KOPT-K1 (cell line): ENCODE measurements around the gene PRKCB.

Source experiments
- H3K27ac ChIP-seq: fragments of 200-600 bp; sonication (generic); 2 replicates; pipeline ENCODE4 v1.5.1; 2016; ENCODE audit warnings: antibody characterized with exemption, mild to moderate bottlenecking, low read depth, low read length; ENCODE audit not compliant: poor library complexity, severe bottlenecking
- H3K36me3 ChIP-seq: fragments of 200-600 bp; sonication (generic); 2 replicates; pipeline ENCODE4 v1.5.1; 2017; ENCODE audit warnings: antibody characterized with exemption, mild to moderate bottlenecking, low read length, moderate library complexity; ENCODE audit not compliant: insufficient read depth
- H3K9me3 ChIP-seq: fragments of 200-600 bp; sonication (generic); 2 replicates; pipeline ENCODE4 v1.5.1; 2017; ENCODE audit warnings: antibody characterized with exemption, low read length, mild to moderate bottlenecking; ENCODE audit not compliant: insufficient read depth, poor library complexity, severe bottlenecking

PRKCB gene

DNA sequence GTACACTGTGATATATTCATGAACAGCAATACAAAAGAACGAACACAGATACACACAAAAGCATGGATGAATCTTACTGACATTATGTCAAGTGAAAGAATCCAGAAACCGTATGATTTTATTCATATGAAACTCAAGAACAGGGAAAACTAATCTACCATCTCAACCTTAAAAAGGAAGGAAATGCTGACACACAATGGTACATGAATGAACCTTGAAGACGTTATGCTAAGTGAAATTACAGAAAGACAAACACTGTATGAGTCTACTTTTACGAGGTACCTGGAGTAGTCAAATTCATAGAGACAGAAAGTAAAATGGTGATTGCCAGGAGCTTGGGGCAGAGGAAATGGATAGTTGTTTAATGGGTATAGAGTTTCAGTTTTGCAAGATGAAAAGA is 8.7 kb upstream of the PRKCB start:
- Histone ChIP-seq H3K9me3 (peaks cover 22% of the 10 kb centered on the region), H3K27ac (peak overlapping the region; percentile 53), H3K36me3 (no peaks in the 10 kb centered on the region)

DNA sequence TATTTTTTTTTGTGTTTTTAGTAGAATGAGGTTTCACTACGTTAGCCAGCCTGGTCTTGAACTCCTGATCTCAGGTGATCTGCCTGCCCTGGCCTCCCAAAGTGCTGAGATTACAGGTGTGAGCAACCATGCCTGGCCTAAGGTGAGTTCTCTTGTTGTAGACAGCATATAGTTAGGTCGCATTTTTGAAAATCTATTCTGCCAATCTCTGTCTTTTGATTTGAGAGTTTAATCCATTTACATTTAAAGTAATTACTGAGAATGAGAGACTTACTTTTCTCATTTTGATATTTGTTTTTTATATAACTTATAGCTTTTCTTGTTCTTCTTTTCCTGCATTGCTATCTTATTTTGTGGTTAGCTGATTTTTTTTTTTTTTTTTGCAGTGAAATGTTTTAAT is 6.3 kb upstream of the PRKCB start:
- Histone ChIP-seq H3K27ac (no peak overlapping the region), H3K36me3 (no peaks in the 10 kb centered on the region), H3K9me3 (peaks cover 22% of the 10 kb centered on the region)

DNA sequence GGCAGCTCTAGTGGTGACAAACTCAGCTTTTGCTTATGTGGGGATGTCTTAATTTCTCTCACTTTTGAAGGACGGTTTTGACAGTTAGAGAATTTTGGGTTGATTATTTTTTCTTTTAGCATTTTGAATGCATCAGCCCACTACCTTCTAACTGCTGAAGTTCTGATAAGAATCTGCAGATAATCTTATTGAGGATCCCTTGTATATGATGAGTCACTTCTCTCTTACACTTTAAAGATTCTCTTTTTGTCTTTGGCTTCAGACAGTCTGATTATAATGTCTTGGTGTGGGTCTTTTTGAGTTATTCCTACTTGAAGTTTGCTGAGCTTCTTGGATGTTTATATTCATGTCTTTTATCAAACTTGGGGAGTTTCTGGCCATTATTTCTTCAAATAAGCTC is 5.5 kb upstream of the PRKCB start:
- Histone ChIP-seq H3K36me3 (no peaks in the 10 kb centered on the region), H3K27ac (no peak overlapping the region), H3K9me3 (peaks cover 22% of the 10 kb centered on the region)

DNA sequence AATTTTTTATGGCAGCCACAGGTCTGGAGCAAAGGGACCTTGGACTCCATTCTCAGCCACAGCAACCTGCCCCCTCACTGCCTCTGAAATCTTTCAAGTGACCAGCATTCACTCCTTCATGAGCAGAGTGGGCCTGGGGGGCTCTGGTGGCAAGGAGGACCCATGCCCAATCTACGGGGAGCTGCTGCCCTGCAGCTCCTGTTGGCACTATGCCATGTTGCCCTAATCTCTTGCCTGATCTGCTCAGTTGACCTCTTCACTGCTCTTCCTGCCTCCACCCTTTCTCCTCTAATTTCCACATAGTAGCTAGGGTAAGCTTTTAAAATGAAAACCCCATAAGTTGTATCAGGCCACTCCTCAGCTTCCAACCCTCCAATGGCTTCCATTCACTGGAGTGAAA is 2.9 kb upstream of the PRKCB start:
- no peaks in the 10 kb centered on the region for H3K36me3 ChIP-seq
- H3K9me3 ChIP-seq = peaks cover 22% of the 10 kb centered on the region
- no peak overlapping the region for H3K27ac ChIP-seq

DNA sequence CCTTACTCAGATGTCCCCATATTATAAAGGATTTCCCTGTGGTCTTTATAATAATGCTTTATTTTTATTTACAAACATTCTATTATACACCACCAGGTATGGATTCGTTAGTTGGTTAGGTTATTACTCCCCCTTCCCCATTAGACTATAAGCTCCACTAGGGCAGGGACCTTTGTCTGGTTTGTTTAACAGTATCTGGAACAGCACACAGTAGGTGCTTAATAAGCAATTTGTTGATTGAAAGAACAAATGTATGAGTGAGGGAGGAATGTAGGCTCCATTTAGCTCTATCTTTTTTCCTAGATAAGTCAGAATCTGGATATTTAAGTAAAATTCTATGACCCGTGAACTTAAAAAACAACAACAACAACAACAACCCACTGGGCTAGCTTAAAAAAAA is 2.3 kb upstream of the PRKCB start:
- Histone ChIP-seq H3K27ac (no peak overlapping the region), H3K36me3 (peaks cover 1% of the 10 kb centered on the region), H3K9me3 (peaks cover 22% of the 10 kb centered on the region)

DNA sequence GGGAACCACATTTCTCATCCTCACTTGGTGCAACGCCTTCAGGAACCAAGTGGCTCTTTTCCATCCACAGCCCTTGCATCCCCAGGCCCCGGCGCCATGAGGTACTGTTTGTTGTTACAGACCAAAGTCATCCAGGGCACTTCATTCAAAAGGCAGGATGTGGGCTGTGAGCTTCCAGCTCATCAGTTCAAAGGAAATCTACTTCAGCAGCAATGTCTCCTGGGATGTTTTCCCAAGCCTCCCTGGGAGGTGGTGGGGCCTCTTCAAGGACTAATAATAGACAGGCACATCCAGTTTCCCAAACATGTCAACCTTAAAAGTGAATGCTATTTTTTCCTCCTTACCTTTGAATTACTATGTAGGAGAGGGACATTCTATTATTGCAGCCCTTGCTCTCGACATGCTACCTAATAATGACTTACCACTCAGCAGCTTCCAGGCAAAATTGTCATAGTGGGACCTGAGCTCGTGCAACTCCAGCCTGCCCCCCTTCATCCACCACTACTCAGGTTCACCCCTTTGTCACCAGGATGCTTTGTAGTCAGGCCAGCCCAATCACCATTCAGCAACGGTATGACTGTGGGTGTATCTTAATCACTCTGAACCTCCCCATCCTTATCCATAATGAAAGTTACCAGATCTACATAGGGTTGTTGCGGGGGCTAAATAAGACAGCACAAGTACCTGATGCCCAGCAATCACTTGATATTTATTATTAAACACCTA is 1.7 kb upstream of the PRKCB start:
- Histone ChIP-seq H3K36me3 (peaks cover 7% of the 10 kb centered on the region), H3K27ac (no peak overlapping the region), H3K9me3 (peaks cover 16% of the 10 kb centered on the region)

DNA sequence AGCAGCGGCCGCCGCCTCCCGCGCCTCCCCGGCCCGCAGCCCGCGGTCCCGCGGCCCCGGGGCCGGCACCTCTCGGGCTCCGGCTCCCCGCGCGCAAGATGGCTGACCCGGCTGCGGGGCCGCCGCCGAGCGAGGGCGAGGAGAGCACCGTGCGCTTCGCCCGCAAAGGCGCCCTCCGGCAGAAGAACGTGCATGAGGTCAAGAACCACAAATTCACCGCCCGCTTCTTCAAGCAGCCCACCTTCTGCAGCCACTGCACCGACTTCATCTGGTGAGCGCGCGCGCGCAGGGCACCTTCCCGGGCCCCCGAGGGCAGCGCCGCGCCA is 258 bp downstream of the PRKCB start:
- peak overlapping the region; percentile 68 for H3K27ac ChIP-seq
- H3K36me3 ChIP-seq = peaks cover 22% of the 10 kb centered on the region
- no peaks in the 10 kb centered on the region for H3K9me3 ChIP-seq

DNA sequence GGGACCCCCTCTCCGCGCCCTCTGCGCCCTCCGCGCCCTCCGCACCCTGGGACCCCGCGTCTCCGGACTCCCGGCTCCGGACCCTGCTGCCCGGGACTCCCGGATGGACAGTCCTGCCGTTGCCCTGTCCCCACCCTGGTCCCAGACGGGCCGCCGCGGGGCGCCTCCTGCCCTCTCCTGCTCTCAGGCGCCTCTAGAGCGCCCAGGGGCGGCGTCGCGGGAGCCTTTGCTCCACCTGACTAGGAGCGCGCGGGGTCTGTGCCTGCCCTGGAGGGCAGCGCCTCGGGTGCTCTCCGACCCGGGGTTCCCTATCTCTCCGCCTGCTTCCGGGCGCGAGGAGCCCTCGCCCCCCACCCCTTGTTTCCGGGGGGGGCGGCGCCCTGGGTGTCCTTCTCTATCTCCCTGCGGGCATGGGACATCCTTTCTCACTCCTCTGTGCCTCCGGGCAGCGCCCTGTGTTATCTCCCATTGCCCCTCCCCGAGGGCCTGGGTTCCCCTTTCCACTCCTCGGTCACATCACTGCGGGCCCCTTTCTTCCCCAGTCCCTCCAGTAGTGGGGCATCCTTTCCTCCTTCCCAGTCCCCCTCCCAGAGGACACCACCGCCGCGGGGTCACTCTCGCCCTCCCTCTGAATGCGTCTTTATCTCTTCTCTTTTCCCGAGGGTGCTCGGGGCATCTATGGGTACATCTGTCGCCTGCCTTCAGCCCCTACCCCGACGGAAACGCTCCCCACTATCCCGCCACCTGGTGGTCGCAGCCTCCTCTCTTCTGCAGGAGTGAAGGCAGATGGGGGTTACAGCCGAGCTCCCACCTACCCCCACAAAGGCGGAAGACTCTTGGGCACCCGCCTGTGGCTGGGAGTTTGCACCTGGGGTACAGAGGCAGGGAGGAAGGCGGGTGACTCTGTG is 875 bp downstream of the PRKCB start:
- Histone ChIP-seq H3K36me3 (peaks cover 22% of the 10 kb centered on the region), H3K27ac (peak overlapping the region; percentile 68), H3K9me3 (no peaks in the 10 kb centered on the region)

DNA sequence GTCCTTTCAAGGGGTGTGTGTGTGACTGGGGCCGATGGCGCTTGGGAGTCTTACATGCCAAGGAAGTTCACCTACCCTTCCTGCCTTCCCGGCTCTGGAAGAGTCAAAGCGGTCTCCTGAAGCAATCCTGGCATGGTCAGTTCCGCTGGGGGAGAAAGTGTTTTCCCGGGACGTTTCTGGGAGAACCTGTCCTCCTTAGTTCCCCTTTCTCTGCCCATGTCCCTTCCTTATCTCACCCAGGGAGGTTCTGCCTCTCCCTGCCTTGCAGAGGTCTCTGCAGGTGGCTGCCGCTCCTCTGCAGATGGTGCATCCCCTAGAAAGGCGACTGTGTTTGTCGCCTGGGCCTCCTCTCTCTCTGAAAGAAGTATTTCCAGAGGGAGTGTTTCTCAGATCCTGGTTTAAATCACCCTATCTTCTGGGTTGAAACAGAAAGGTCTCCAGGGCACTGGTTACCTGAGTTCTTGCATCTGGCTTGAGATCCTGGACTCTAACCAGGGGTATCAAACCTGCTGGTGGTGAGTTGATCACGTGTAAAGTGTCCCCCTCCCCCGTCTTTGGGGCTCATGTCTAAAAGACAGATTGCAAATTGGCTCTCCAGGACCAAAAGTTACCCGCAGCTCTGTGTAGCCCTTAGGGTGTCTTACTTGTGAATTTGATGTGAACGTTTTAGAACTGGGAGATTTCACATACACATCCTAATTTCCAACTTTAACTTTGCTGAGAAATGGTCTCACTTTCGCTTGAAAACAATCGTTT is 1.9 kb downstream of the PRKCB start:
- H3K9me3 ChIP-seq = no peaks in the 10 kb centered on the region
- H3K36me3 ChIP-seq = peaks cover 22% of the 10 kb centered on the region
- peak overlapping the region; percentile 68 for H3K27ac ChIP-seq

DNA sequence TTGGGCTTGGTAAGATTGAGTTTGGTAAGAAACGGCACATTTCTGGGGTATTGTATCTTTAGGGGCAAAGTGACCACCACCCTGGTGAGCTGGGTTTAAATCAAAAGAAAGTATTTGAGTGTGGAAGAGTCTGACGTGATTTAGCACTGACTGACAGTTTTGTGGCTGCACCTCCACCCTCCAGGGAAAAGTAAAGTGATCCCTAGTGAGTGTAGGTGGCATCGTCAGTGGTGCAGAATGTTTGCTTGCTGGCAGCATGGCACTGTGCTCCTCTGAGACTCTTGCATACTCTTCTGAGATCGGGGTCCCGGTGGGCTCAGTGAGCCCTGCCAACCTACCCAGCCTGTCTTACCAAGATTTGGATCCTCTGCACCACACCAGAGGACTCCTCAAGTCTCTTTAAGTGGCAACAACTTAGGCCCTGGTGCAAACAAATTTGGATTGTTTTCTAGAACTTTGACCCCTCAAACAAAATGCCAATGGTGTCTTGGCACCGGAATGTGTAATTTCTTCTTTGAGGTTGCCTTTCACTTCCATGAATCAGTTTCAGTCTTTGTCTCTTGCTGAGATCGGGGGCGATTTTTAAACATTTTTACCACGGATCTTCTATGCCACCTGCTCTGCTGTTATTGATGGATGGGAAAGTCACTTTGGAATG is 2.8 kb downstream of the PRKCB start:
- Histone ChIP-seq H3K9me3 (no peaks in the 10 kb centered on the region), H3K27ac (no peak overlapping the region), H3K36me3 (peaks cover 22% of the 10 kb centered on the region)

DNA sequence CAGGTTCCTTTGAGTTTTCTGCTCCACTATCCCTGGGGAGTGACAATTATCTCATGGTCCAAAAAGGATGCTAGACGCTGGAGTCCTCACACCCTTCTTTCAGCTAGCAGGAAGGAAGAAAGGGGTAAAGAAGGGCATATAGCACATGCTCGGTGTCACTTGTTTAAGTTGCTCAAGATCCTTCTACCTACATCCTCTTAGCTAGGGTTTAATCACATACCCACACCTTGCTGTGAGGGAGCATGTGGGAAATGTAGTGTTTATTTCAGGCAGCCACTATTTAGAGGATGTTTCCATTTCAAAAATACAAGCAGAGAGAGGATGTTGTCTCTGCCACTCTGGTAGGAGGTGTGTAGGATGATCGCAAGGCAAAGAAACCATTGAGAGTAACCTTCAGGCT is 4.5 kb downstream of the PRKCB start:
- Histone ChIP-seq H3K27ac (no peak overlapping the region), H3K36me3 (peaks cover 38% of the 10 kb centered on the region), H3K9me3 (no peaks in the 10 kb centered on the region)

DNA sequence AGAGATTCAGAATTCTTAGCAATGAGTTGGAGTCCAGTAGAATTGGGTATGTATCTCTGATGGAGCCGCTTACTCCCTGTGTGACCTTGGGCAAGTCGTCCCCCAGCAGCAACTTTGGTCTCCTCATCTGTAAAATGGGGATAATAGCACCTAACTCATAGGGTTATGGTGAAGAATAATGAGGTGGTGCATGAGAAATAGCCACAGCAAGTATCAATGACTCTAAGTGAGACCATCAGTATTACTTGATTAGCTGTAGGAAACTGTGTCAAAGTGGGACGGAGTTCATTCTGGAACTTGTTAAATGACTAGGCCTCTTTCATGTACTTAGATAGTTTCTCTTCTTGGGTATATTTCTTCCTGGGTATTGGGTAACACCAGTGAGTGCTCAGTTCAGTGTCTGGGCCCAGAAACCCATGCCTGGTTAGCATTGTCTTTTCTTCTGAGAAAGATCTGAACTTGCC is 6.4 kb downstream of the PRKCB start:
- peaks cover 40% of the 10 kb centered on the region for H3K36me3 ChIP-seq
- H3K27ac ChIP-seq = no peak overlapping the region
- no peaks in the 10 kb centered on the region for H3K9me3 ChIP-seq

DNA sequence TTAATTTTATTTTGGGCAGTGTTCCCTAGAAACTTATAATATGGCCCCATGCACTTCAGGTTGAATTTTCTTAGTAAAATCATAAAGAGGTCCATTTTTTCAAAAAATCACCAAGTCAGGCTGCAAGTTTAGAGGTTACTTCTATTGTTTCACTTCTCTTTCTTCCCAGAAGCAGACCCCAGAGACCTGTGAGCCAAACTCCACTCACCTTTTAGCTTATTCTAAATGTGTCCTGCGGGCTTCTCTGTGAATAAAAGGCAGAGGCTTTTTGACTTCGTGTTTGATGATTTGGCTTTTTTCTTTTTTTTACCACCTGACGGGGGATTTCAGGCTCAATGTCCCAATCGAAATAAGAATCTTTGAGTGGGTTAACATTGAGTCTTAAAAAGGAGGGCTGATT is 7.4 kb downstream of the PRKCB start:
- no peak overlapping the region for H3K27ac ChIP-seq

DNA sequence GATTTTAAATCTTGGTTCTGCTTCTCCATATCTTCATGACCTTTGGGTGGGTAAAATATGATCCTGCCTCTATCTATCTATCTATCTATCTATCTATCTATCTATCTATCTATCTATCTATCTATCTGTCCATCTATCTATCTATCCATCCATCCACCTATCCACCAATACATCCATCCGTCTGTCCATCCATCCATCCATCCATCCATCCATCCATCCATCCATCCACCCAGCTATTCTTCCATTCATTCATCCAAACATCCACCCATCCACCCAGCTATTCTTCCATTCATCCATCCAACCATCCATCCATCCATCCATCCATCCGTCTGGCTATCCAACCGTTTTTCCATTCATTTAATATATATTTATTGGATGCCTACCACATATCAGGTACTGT is 11.5 kb downstream of the PRKCB start:
- H3K36me3 ChIP-seq = peaks cover 18% of the 10 kb centered on the region
- no peak overlapping the region for H3K27ac ChIP-seq
- peaks cover 12% of the 10 kb centered on the region for H3K9me3 ChIP-seq

More for the DNA sequence above, 7.4 kb downstream of the PRKCB start:
- H3K9me3 ChIP-seq = no peaks in the 10 kb centered on the region
- H3K36me3 ChIP-seq = peaks cover 40% of the 10 kb centered on the region

DNA sequence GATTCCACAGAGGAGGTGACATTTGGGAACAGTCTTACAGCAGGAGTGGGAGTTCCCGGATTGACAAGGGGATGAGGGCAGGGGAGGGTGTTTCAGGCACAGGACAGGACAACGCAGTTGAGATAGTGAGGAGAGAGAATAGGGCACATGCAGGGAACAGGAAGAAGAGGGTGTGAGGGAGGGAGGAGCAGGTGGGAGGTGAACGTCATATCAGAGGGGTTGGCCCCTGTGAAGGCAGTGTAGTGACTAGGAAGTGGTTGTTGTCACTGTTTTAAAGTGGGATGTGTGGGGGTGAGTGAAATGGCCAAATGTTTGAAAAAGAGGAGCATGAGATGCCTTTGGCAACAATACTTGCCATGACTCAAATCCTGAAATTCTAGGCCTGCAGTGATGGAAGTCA is 12.2 kb downstream of the PRKCB start:
- Histone ChIP-seq H3K27ac (peak overlapping the region; percentile 50), H3K36me3 (peaks cover 18% of the 10 kb centered on the region), H3K9me3 (peaks cover 12% of the 10 kb centered on the region)
